ENCODE measurements around the gene ZBTB16. TPM values are rescaled to one million over a fixed set of nuclear protein-coding genes. Genes with fewer than 3 reads are reported as not detected.

The ZBTB16 gene
- total and polyA plus RNA-seq, 2 experiments from 2014 or later, result 0.29 to 1.4 TPM

GRCh38 chr11:114070464-114071139, 11.1 kb downstream of the ZBTB16 start (continued):
- TF ChIP-seq, protein P1, sequence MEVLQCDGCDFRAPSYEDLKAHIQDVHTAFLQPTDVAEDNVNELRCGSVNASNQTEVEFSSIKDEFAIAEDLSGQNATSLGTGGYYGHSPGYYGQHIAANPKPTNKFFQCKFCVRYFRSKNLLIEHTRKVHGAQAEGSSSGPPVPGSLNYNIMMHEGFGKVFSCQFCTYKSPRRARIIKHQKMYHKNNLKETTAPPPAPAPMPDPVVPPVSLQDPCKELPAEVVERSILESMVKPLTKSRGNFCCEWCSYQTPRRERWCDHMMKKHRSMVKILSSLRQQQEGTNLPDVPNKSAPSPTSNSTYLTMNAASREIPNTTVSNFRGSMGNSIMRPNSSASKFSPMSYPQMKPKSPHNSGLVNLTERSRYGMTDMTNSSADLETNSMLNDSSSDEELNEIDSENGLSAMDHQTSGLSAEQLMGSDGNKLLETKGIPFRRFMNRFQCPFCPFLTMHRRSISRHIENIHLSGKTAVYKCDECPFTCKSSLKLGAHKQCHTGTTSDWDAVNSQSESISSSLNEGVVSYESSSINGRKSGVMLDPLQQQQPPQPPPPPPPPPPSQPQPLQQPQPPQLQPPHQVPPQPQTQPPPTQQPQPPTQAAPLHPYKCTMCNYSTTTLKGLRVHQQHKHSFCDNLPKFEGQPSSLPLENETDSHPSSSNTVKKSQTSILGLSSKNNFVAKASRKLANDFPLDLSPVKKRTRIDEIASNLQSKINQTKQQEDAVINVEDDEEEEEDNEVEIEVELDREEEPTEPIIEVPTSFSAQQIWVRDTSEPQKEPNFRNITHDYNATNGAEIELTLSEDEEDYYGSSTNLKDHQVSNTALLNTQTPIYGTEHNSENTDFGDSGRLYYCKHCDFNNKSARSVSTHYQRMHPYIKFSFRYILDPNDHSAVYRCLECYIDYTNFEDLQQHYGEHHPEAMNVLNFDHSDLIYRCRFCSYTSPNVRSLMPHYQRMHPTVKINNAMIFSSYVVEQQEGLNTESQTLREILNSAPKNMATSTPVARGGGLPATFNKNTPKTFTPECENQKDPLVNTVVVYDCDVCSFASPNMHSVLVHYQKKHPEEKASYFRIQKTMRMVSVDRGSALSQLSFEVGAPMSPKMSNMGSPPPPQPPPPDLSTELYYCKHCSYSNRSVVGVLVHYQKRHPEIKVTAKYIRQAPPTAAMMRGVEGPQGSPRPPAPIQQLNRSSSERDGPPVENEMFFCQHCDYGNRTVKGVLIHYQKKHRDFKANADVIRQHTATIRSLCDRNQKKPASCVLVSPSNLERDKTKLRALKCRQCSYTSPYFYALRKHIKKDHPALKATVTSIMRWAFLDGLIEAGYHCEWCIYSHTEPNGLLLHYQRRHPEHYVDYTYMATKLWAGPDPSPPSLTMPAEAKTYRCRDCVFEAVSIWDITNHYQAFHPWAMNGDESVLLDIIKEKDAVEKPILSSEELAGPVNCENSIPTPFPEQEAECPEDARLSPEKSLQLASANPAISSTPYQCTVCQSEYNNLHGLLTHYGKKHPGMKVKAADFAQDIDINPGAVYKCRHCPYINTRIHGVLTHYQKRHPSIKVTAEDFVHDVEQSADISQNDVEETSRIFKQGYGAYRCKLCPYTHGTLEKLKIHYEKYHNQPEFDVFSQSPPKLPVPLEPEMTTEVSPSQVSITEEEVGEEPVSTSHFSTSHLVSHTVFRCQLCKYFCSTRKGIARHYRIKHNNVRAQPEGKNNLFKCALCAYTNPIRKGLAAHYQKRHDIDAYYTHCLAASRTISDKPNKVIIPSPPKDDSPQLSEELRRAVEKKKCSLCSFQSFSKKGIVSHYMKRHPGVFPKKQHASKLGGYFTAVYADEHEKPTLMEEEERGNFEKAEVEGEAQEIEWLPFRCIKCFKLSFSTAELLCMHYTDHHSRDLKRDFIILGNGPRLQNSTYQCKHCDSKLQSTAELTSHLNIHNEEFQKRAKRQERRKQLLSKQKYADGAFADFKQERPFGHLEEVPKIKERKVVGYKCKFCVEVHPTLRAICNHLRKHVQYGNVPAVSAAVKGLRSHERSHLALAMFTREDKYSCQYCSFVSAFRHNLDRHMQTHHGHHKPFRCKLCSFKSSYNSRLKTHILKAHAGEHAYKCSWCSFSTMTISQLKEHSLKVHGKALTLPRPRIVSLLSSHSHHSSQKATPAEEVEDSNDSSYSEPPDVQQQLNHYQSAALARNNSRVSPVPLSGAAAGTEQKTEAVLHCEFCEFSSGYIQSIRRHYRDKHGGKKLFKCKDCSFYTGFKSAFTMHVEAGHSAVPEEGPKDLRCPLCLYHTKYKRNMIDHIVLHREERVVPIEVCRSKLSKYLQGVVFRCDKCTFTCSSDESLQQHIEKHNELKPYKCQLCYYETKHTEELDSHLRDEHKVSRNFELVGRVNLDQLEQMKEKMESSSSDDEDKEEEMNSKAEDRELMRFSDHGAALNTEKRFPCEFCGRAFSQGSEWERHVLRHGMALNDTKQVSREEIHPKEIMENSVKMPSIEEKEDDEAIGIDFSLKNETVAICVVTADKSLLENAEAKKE (CRISPR knock-in tag; IDR thresholded peaks at IDR 0.05), result no peak
- no peak for TF ChIP-seq CTCF (conservative IDR thresholded peaks at IDR 0.05; ENCODE audit: low read depth in 2 of 2)
- TF ChIP-seq JUNB (IDR thresholded peaks at IDR 0.05; ENCODE audit: unreplicated experiment), result no peak

DNA sequence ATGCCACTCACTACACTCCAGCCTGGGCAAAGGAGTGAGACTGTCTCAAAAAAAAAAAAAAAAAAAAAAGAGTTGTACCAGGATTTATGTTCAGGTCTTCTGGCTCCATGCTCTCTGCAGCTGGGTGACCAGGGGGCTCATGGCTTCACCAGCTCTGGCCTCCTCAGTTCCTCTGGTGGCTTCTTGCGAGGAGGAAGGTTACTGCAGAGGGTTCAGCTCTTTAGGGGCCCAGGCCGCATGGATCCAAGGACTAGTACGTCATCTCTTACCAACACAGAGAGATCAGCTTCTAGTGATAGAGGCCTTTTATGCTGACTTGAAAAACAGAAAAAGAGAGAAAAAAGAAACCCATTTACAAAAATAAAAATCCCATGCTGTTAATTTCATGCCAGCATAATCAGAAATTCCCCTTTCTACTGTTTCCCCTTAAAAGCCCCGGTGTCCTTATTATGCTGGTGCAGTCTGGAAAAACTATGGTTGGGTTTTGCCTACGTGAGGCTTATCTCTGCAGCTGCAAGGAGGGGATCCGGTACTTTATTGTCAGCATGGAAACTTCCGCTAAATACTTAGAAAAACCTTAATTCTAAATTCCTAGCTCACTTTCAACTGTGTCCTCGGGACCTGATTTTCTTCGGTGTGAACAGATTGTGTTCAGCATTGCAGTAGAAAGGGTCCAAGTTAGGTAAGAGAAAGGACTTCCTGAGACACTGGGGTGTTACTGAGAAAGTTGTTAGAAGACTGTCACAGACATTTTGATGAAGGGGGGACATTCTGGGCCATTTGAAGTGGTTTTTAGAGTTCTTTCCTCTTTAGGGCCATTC, 13.7 kb downstream of the ZBTB16 start:
- Histone ChIP-seq H3K4me1 (ENCODE audit: insufficient read depth) (peaks cover 25% of the 10 kb centered on the region), H4K20me1 (replicated peaks; ENCODE audit: insufficient read depth) (no peaks in the 10 kb centered on the region), H3K27ac (ENCODE audit: low read depth) (no peak overlapping the region), H3K4me3 (no peak overlapping the region), H3K4me2 (peak overlapping the region; percentile 60), H3K9me2 (ENCODE audit: insufficient read depth) (0 out of 2 replicates have a peak, but pooled peaks cover 5% of the 10 kb centered on the region), H3K27me3 (ENCODE audit: insufficient read depth) (peaks cover 17% of the 10 kb centered on the region), H3F3A (replicated peaks; ENCODE audit: low read depth) (no peaks in the 10 kb centered on the region), H2AFZ (no peak overlapping the region), H3K79me2 (replicated peaks; ENCODE audit: insufficient read depth) (no peaks in the 10 kb centered on the region), H3K36me3 (ENCODE audit: insufficient read depth) (no peaks in the 10 kb centered on the region)
- no peak for DNase-seq (ENCODE audit: low spot score)
- Mint-ChIP-seq H3K4me1 (peaks cover 44% of the 10 kb centered on the region), H3K9me3 (no peaks in the 10 kb centered on the region), H3K27me3 (ENCODE audit: insufficient read depth, low read depth, poor library complexity) (peaks cover 27% of the 10 kb centered on the region), H3K27ac (no peak overlapping the region), H3K36me3 (ENCODE audit: low read depth) (no peaks in the 10 kb centered on the region), H3K4me3 (no peak overlapping the region)
- ATAC-seq, result no peak
- no peak for TF ChIP-seq JUNB (IDR thresholded peaks at IDR 0.05; ENCODE audit: unreplicated experiment)
- no peak for TF ChIP-seq STAT1 (IDR thresholded peaks at IDR 0.05; ENCODE audit: unreplicated experiment)
- no peak for TF ChIP-seq NANOG (IDR thresholded peaks at IDR 0.05; ENCODE audit: borderline replicate concordance)
- TF ChIP-seq CREB1 (CRISPR knock-in tag; IDR thresholded peaks at IDR 0.05; ENCODE audit: low read depth), result no peak
- no peak for TF ChIP-seq ZNF114 (CRISPR knock-in tag; IDR thresholded peaks at IDR 0.05)
- TF ChIP-seq, protein P2, sequence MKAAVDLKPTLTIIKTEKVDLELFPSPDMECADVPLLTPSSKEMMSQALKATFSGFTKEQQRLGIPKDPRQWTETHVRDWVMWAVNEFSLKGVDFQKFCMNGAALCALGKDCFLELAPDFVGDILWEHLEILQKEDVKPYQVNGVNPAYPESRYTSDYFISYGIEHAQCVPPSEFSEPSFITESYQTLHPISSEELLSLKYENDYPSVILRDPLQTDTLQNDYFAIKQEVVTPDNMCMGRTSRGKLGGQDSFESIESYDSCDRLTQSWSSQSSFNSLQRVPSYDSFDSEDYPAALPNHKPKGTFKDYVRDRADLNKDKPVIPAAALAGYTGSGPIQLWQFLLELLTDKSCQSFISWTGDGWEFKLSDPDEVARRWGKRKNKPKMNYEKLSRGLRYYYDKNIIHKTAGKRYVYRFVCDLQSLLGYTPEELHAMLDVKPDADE (IDR thresholded peaks at IDR 0.05), result no peak
- TF ChIP-seq EZH2 (IDR thresholded peaks at IDR 0.05; ENCODE audit: low read depth, unreplicated experiment), result no peak
- TF ChIP-seq POLR2AphosphoS5 (IDR thresholded peaks at IDR 0.05; ENCODE audit: low read depth), result no peak
- TF ChIP-seq EZH2phosphoT487 (IDR thresholded peaks at IDR 0.05; ENCODE audit: unreplicated experiment), result no peak

Data from GM23338 (cell line).